Measurements from ENCODE around the gene SUPT3H. TPM values are rescaled to one million over a fixed set of nuclear protein-coding genes. Genes with fewer than 3 reads are reported as not detected.

Gene SUPT3H
- total RNA-seq, 4 donors from 2014 or later = 1.6 to 5.6 (median 3.8) TPM

GRCh38 chr6:45417436-45417835, 39.7 kb upstream of the SUPT3H start:
- 82 to 87% methylated on average over 2 of the region's 2 CpGs for WGBS, 2 donors
- no peak for DNase-seq (ENCODE audit: low spot score in 2 of 2)
- no peak overlapping the region for H3K4me3 ChIP-seq (ENCODE audit: low read depth, poor library complexity, severe bottlenecking)
- intact Hi-C loops (cut with DNase I; ENCODE audit: low total_unique reads) = no loop called here
- no peak for TF ChIP-seq CTCF (IDR thresholded peaks at IDR 0.05)
- TF ChIP-seq POLR2A (IDR thresholded peaks at IDR 0.05) = no peak

GRCh38 chr6:45416700-45417099, 39.0 kb upstream of the SUPT3H start:
- 72 to 73% methylated on average over 2 of the region's 2 CpGs for WGBS, 2 donors
- intact Hi-C loops (cut with DNase I; ENCODE audit: low total_unique reads) = no loop called here

GRCh38 chr6:45415788-45416518, 38.2 kb upstream of the SUPT3H start:
- no peak for DNase-seq (ENCODE audit: low spot score in 2 of 2)
- no peak for TF ChIP-seq POLR2A (IDR thresholded peaks at IDR 0.05)
- TF ChIP-seq CTCF (IDR thresholded peaks at IDR 0.05) = no peak
- no peak overlapping the region for H3K4me3 ChIP-seq (ENCODE audit: low read depth, poor library complexity, severe bottlenecking)
- intact Hi-C loops (cut with DNase I; ENCODE audit: low total_unique reads) = no loop called here
- 39 to 44% methylated on average over 3 of the region's 3 CpGs for WGBS, 2 donors

More at GRCh38 chr6:45416700-45417099, 39.0 kb upstream of the SUPT3H start:
- no peak overlapping the region for H3K4me3 ChIP-seq (ENCODE audit: low read depth, poor library complexity, severe bottlenecking)
- TF ChIP-seq POLR2A (IDR thresholded peaks at IDR 0.05) (no peak), CTCF (IDR thresholded peaks at IDR 0.05) (no peak)
- DNase-seq (ENCODE audit: low spot score in 2 of 2) = no peak

GRCh38 chr6:45415315-45415714, 37.6 kb upstream of the SUPT3H start:
- WGBS, 2 donors = 23 to 32% methylated on average over 2 of the region's 2 CpGs
- no peak for TF ChIP-seq CTCF (IDR thresholded peaks at IDR 0.05)
- TF ChIP-seq POLR2A (IDR thresholded peaks at IDR 0.05) = no peak
- DNase-seq (ENCODE audit: low spot score in 2 of 2) = no peak
- no peak overlapping the region for H3K4me3 ChIP-seq (ENCODE audit: low read depth, poor library complexity, severe bottlenecking)
- intact Hi-C loops (cut with DNase I; ENCODE audit: low total_unique reads) = no loop called here

- TF ChIP-seq POLR2A (IDR thresholded peaks at IDR 0.05) (no peak), CTCF (IDR thresholded peaks at IDR 0.05) (no peak)
- intact Hi-C loops (cut with DNase I; ENCODE audit: low total_unique reads) = no loop called here
- no peak overlapping the region for H3K4me3 ChIP-seq (ENCODE audit: low read depth, poor library complexity, severe bottlenecking)
- no peak for DNase-seq (ENCODE audit: low spot score in 2 of 2)
- WGBS, 2 donors = 64 to 68% methylated on average over 5 of the region's 5 CpGs
Observed at GRCh38 chr6:45411959-45412358, 34.2 kb upstream of the SUPT3H start.

- no peak overlapping the region for H3K4me3 ChIP-seq (ENCODE audit: low read depth, poor library complexity, severe bottlenecking)
- no peak for TF ChIP-seq POLR2A (IDR thresholded peaks at IDR 0.05)
- no peak for TF ChIP-seq CTCF (IDR thresholded peaks at IDR 0.05)
- 82 to 89% methylated on average over 2 of the region's 2 CpGs for WGBS, 2 donors
- no peak for DNase-seq (ENCODE audit: low spot score in 2 of 2)
- intact Hi-C loops (cut with DNase I; ENCODE audit: low total_unique reads) = no loop called here
Observed at GRCh38 chr6:45400021-45400420, 22.3 kb upstream of the SUPT3H start.

All from lower leg skin (tissue), 4 donors.